Activated gamma-delta T cell treated with Interleukin-2 at 50 U/mL for 16 hours (primary cell): Measurements from ENCODE around the gene BRSK2.
"Not testable (repeated sequence)": the region's sequence is repeated elsewhere in the genome, so short reads cannot be mapped to it uniquely, and the experiment has no call there.

Experiments used
- DNase-seq: peaks from one replicate; pipeline ENCODE4 v3.0.0-alpha.2; 2020

Gene BRSK2

GRCh38 chr11:1502168-1502953, 112.6 kb downstream of the BRSK2 start:
- DNase-seq, result no peak

- DNase-seq, result no peak
These were observed 113.4 kb downstream of the BRSK2 start for GRCh38 chr11:1502954-1503707.

- no peak for DNase-seq
These were observed 114.0 kb downstream of the BRSK2 start for GRCh38 chr11:1503708-1504104.

GRCh38 chr11:1504138-1504537, 114.4 kb downstream of the BRSK2 start:
- no peak for DNase-seq

GRCh38 chr11:1504581-1505290, 115.0 kb downstream of the BRSK2 start:
- no peak for DNase-seq

GRCh38 chr11:1505480-1505879, 115.7 kb downstream of the BRSK2 start:
- DNase-seq, result no peak

GRCh38 chr11:1506981-1507380, 117.2 kb downstream of the BRSK2 start:
- no peak for DNase-seq

- no peak for DNase-seq
These were observed 117.8 kb downstream of the BRSK2 start for GRCh38 chr11:1507381-1508140.

GRCh38 chr11:1508491-1508891, 118.8 kb downstream of the BRSK2 start:
- no peak for DNase-seq

GRCh38 chr11:1508986-1509385, 119.3 kb downstream of the BRSK2 start:
- no peak for DNase-seq

- DNase-seq, result no peak
These were observed 120.0 kb downstream of the BRSK2 start for GRCh38 chr11:1509626-1510255.

- DNase-seq, result not testable (repeated sequence)
These were observed 120.6 kb downstream of the BRSK2 start for GRCh38 chr11:1510351-1510750.

GRCh38 chr11:1510928-1511327, 121.2 kb downstream of the BRSK2 start:
- DNase-seq, result no peak

GRCh38 chr11:1511937-1512496, 122.3 kb downstream of the BRSK2 start:
- DNase-seq, result no peak
